Prostate gland (tissue), 2 donors: Measurements from ENCODE around the gene OR52L1. TPM values are rescaled to one million over a fixed set of nuclear protein-coding genes. Genes with fewer than 3 reads are reported as not detected.

Experiments
- DNase-seq: peaks from one replicate; pipeline ENCODE4 v3.0.0-alpha.2; 2019; ENCODE audit warnings: low spot score
- H3K27ac ChIP-seq, 2 donors: fragments of 200-600 bp; sonication (generic); 2 replicates each; pipeline ENCODE4 v1.5.1; 2017 to 2019
- H3K27me3 ChIP-seq: fragments of 200-600 bp; sonication (generic); replicated peaks from 2 replicates; pipeline ENCODE4 v1.5.1; 2019; ENCODE audit not compliant: insufficient read depth
- H3K36me3 ChIP-seq, 2 donors: fragments of 200-600 bp; sonication (generic); 1 replicate in 1 of 2; 2 replicates in 1 of 2; pipeline versions ENCODE4 v1.5.1 to v1.8.1; 2017 to 2019
- H3K4me1 ChIP-seq: fragments of 200-600 bp; sonication (generic); replicated peaks from 2 replicates; pipeline ENCODE4 v1.5.1; 2019
- H3K4me3 ChIP-seq, 2 donors: fragments of 200-600 bp; sonication (generic); 2 replicates each; pipeline ENCODE4 v1.5.1; 2017 to 2019
- H3K9me3 ChIP-seq: fragments of 200-600 bp; sonication (generic); 2 replicates; pipeline ENCODE4 v1.5.1; 2017
- CTCF ChIP-seq, 4 experiments: fragments of 200-600 bp in 2 of 4; fragments of 450-650 bp in 2 of 4; sonication (generic) in 2 of 4; IDR thresholded peaks; 1 replicate in 3 of 4; 2 replicates in 1 of 4; pipeline ENCODE4 v1.5.1; 2016 to 2019; ENCODE audit warnings: antibody characterized with exemption in 4 of 4, mild to moderate bottlenecking in 2 of 4, moderate library complexity in 2 of 4
- POLR2A ChIP-seq: fragments of 450-650 bp; IDR thresholded peaks from one replicate; pipeline ENCODE4 v1.6.1; 2016; ENCODE audit warnings: antibody characterized with exemption, mild to moderate bottlenecking
- POLR2AphosphoS5 ChIP-seq: sonication (generic); formaldehyde crosslinking; IDR thresholded peaks from one replicate; pipeline ENCODE4 v1.6.1; 2017; ENCODE audit warnings: antibody characterized with exemption
- WGBS: methylation state at CpG from one replicate; pipeline ENCODE4 v1.1.5; 2018; 5-methylcytosine and 5-hydroxymethylcytosine counted together
- intact Hi-C: fragments of 100-400 bp; cut with DNase I; formaldehyde crosslinking; loops from one replicate; pipeline ENCODE4 v1.14.2; 2022
- total RNA-seq, 2 donors: library from RNA; depleted of rRNA; stranded (reverse); fragments of >200 nt; gene quantifications; one replicate each; pipeline ENCODE4 v1.1.0, GENCODE V29; 2016

Gene OR52L1
- total RNA-seq, 2 donors from 2014 or later: not detected

- no peak overlapping the region for H3K27ac ChIP-seq
- H3K4me1 ChIP-seq: no peaks in the 10 kb centered on the region
- DNase-seq: no peak
- intact Hi-C loops: no loop called here
- H3K9me3 ChIP-seq: no peaks in the 10 kb centered on the region
- H3K4me3 ChIP-seq: no peak overlapping the region
- no peaks in the 10 kb centered on the region for H3K36me3 ChIP-seq
- TF ChIP-seq POLR2AphosphoS5: no peak
- no peak for TF ChIP-seq POLR2A
- TF ChIP-seq CTCF (IDR thresholded peaks at IDR 0.05): no peak
- 81% methylated on average over 3 of the region's 3 CpGs for WGBS
- H3K27me3 ChIP-seq: no peaks in the 10 kb centered on the region
Measured at GRCh38 chr11:5955586-5955985, 31.2 kb downstream of the OR52L1 start.

GRCh38 chr11:5941951-5942350 lies 44.8 kb downstream of the OR52L1 start, which contains the start of gene OR56A3:
OR56A3 (plus strand) TSS chr11:5942251; CDS start chr11:5947347, 5,096 bp downstream.
- intact Hi-C loops: no loop called here
- WGBS: 88% methylated on average over 3 of the region's 3 CpGs

GRCh38 chr11:5940748-5941147 lies 46.0 kb downstream of the OR52L1 start:
- Histone ChIP-seq H3K27ac (no peak overlapping the region), H3K4me3 (no peak overlapping the region), H3K27me3 (no peaks in the 10 kb centered on the region), H3K9me3 (no peaks in the 10 kb centered on the region), H3K4me1 (no peaks in the 10 kb centered on the region), H3K36me3 (no peaks in the 10 kb centered on the region)
- intact Hi-C loops: no loop called here
- 94% methylated on average over 2 of the region's 2 CpGs for WGBS
- no peak for DNase-seq
- no peak for TF ChIP-seq CTCF (IDR thresholded peaks at IDR 0.05)
- TF ChIP-seq POLR2AphosphoS5: no peak
- TF ChIP-seq POLR2A: no peak

More at GRCh38 chr11:5941951-5942350, 44.8 kb downstream of the OR52L1 start, which contains the start of gene OR56A3:
- Histone ChIP-seq H3K36me3 (no peaks in the 10 kb centered on the region), H3K4me1 (no peaks in the 10 kb centered on the region), H3K9me3 (no peaks in the 10 kb centered on the region), H3K27me3 (no peaks in the 10 kb centered on the region), H3K4me3 (no peak within 1 kb of the TSS), H3K27ac (no peak within 1 kb of the TSS)
- no peak for DNase-seq
- TF ChIP-seq POLR2A (no peak), POLR2AphosphoS5 (no peak), CTCF (IDR thresholded peaks at IDR 0.05) (no peak)

GRCh38 chr11:5938603-5938965 lies 48.2 kb downstream of the OR52L1 start:
- DNase-seq: no peak
- no peak overlapping the region for H3K27ac ChIP-seq
- H3K4me1 ChIP-seq: no peaks in the 10 kb centered on the region
- H3K4me3 ChIP-seq: no peak overlapping the region
- intact Hi-C loops: no loop called here
- 82% methylated on average over 20 of the region's 21 CpGs for WGBS
- TF ChIP-seq POLR2A (no peak), CTCF (IDR thresholded peaks at IDR 0.05) (no peak), POLR2AphosphoS5 (no peak)
- H3K27me3 ChIP-seq: no peaks in the 10 kb centered on the region
- H3K36me3 ChIP-seq: no peaks in the 10 kb centered on the region
- no peaks in the 10 kb centered on the region for H3K9me3 ChIP-seq

- Histone ChIP-seq H3K4me1 (no peaks in the 10 kb centered on the region), H3K27ac (no peak overlapping the region), H3K36me3 (no peaks in the 10 kb centered on the region), H3K4me3 (no peak overlapping the region), H3K9me3 (no peaks in the 10 kb centered on the region), H3K27me3 (no peaks in the 10 kb centered on the region)
- intact Hi-C loops: no loop called here
- TF ChIP-seq POLR2AphosphoS5: no peak
- TF ChIP-seq CTCF (IDR thresholded peaks at IDR 0.05): no peak
- no peak for TF ChIP-seq POLR2A
- no peak for DNase-seq
- WGBS: 87% methylated on average over 39 of the region's 39 CpGs
Measured at GRCh38 chr11:5937868-5938602, 48.8 kb downstream of the OR52L1 start.
